WTC11 (cell line): ENCODE results near the gene CLEC4D. TPM values are rescaled to one million over a fixed set of nuclear protein-coding genes. Genes with fewer than 3 reads are reported as not detected.
"Not testable (repeated sequence)": the region's sequence is repeated elsewhere in the genome, so short reads cannot be mapped to it uniquely, and the experiment has no call there.

Source experiments
- ATAC-seq: fragments of 200-7000 bp; cut with Tn5 transposase; 2 replicates; pipeline ENCODE4 v1.10.0; 2021; ENCODE audit warnings: mild to moderate bottlenecking, moderate library complexity
- CTCF ChIA-PET: fragments of 300-600 bp; sonication (Branson Sonifier 250); formaldehyde crosslinking; loops from one replicate; lab custom pipeline; 2021; ENCODE audit warnings: antibody characterized with exemption; lab: Charles Lee
- POLR2A ChIA-PET: fragments of 350-600 bp; sonication (Branson Sonifier 250); formaldehyde crosslinking; loops from one replicate; lab custom pipeline; 2021; ENCODE audit warnings: antibody characterized with exemption; lab: Charles Lee
- DNase-seq: peaks from one replicate; pipeline ENCODE4 v3.0.0; 2021; ENCODE audit warnings: low spot score
- H3K27ac Mint-ChIP-seq: 2 replicates; pipeline ENCODE4 v1.8.0; 2021; ENCODE audit warnings: mixed read lengths
- H3K27me3 Mint-ChIP-seq: 2 replicates; pipeline ENCODE4 v1.8.0; 2021; ENCODE audit warnings: low read depth, mild to moderate bottlenecking, moderate library complexity, mixed read lengths
- H3K36me3 Mint-ChIP-seq: 2 replicates; pipeline ENCODE4 v1.8.0; 2021; ENCODE audit warnings: mixed read lengths
- H3K4me1 Mint-ChIP-seq: 2 replicates; pipeline ENCODE4 v1.8.0; 2022; ENCODE audit warnings: mixed read lengths
- H3K4me3 Mint-ChIP-seq: 2 replicates; pipeline ENCODE4 v1.8.0; 2021; ENCODE audit warnings: mild to moderate bottlenecking, moderate library complexity, mixed read lengths
- H3K9me3 Mint-ChIP-seq: 2 replicates; pipeline ENCODE4 v1.8.0; 2021; ENCODE audit warnings: mixed read lengths
- CREB1 ChIP-seq: sonication (generic); formaldehyde crosslinking; IDR thresholded peaks from 2 replicates; pipeline ENCODE4 v1.8.0; 2023; ENCODE audit warnings: mild to moderate bottlenecking, missing genetic modification reagents
- EMX1 ChIP-seq: fragments of 250-450 bp; sonication (Bioruptor Pico); IDR thresholded peaks from 2 replicates; pipeline ENCODE4 v1.8.0; 2021; ENCODE audit warnings: mild to moderate bottlenecking
- SMAD3 ChIP-seq: sonication (generic); formaldehyde crosslinking; IDR thresholded peaks from 2 replicates; pipeline ENCODE4 v1.8.0; 2022; ENCODE audit warnings: missing genetic modification reagents, mild to moderate bottlenecking, borderline replicate concordance
- SOX15 ChIP-seq: fragments of 250-450 bp; sonication (Bioruptor Pico); IDR thresholded peaks from 2 replicates; pipeline ENCODE4 v1.9.0; 2021; ENCODE audit warnings: mild to moderate bottlenecking
- total RNA-seq: library from RNA; stranded (reverse); gene quantifications from 3 replicates; pipeline ENCODE4 v1.2.3, GENCODE V29; 2021
- TF ChIP-seq, protein P1 (sequence below): fragments of 200-600 bp; IDR thresholded peaks from 2 replicates; pipeline ENCODE4 v1.8.0; 2022; ENCODE audit warnings: antibody characterized with exemption
- TF ChIP-seq, protein P2 (sequence below): sonication (generic); formaldehyde crosslinking; conservative IDR thresholded peaks from 2 replicates; pipeline ENCODE4 v1.8.1; 2023; ENCODE audit warnings: mild to moderate bottlenecking, low read depth, missing genetic modification reagents, moderate library complexity
- TF ChIP-seq, protein P3 (sequence below): sonication (generic); formaldehyde crosslinking; IDR thresholded peaks from 2 replicates; pipeline ENCODE4 v1.8.1; 2023; ENCODE audit warnings: mild to moderate bottlenecking, missing genetic modification reagents, moderate library complexity
- TF ChIP-seq, protein P4 (sequence below): sonication (generic); formaldehyde crosslinking; IDR thresholded peaks from 2 replicates; pipeline ENCODE4 v1.8.1; 2022; ENCODE audit warnings: low read depth, mild to moderate bottlenecking, moderate library complexity, missing genetic modification reagents, borderline replicate concordance
- TF ChIP-seq, protein P5 (sequence below): sonication (generic); formaldehyde crosslinking; IDR thresholded peaks from 2 replicates; pipeline ENCODE4 v1.8.0; 2022; ENCODE audit warnings: mild to moderate bottlenecking, missing genetic modification reagents
- TF ChIP-seq, protein P6 (sequence below): fragments of 250-450 bp; sonication (Bioruptor Pico); IDR thresholded peaks from 2 replicates; pipeline ENCODE4 v1.9.0; 2021; ENCODE audit warnings: mild to moderate bottlenecking

The CLEC4D gene
- total RNA-seq, 1 experiment from 2014 or later, result 0.09 TPM

DNA sequence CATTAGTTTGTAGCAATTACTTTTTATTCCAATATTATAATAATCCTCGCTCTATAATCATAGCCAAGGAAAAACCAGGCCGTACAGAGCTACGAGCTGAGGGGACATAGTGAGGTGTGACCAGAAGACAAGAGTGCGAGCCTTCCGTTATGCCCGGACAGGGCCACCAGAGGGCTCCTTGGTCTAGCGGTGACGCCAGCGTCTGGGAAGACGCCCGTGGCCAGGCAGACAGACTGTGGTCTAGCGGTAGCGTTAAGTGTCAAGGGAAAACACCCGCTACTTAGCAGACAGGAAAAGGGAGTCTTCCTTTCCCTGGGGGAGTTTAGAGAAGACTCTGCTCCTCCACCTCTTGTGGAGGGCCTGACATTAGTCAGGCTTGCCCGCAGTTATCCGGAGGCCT lies 24.5 kb downstream of the CLEC4D start:
- ATAC-seq, H3K4me3 Mint-ChIP-seq, H3K4me1 Mint-ChIP-seq, POLR2A ChIA-PET, H3K27me3 Mint-ChIP-seq, H3K27ac Mint-ChIP-seq: not testable (repeated sequence)
- Mint-ChIP-seq H3K36me3 (peaks cover 12% of the 10 kb centered on the region), H3K9me3 (peaks cover 18% of the 10 kb centered on the region)
- CTCF ChIA-PET, result interaction anchor here (0.8 kb wide), 1 partner anchor 71 kb away, joined by 3 read pairs; no protein-coding TSS in a partner anchor
- TF ChIP-seq, protein P1, sequence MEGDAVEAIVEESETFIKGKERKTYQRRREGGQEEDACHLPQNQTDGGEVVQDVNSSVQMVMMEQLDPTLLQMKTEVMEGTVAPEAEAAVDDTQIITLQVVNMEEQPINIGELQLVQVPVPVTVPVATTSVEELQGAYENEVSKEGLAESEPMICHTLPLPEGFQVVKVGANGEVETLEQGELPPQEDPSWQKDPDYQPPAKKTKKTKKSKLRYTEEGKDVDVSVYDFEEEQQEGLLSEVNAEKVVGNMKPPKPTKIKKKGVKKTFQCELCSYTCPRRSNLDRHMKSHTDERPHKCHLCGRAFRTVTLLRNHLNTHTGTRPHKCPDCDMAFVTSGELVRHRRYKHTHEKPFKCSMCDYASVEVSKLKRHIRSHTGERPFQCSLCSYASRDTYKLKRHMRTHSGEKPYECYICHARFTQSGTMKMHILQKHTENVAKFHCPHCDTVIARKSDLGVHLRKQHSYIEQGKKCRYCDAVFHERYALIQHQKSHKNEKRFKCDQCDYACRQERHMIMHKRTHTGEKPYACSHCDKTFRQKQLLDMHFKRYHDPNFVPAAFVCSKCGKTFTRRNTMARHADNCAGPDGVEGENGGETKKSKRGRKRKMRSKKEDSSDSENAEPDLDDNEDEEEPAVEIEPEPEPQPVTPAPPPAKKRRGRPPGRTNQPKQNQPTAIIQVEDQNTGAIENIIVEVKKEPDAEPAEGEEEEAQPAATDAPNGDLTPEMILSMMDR, result peak; percentile 47
- TF ChIP-seq, all 79 proteins: peak for 1; not testable (repeated sequence) for 78
- peak; percentile 77 for DNase-seq

DNA sequence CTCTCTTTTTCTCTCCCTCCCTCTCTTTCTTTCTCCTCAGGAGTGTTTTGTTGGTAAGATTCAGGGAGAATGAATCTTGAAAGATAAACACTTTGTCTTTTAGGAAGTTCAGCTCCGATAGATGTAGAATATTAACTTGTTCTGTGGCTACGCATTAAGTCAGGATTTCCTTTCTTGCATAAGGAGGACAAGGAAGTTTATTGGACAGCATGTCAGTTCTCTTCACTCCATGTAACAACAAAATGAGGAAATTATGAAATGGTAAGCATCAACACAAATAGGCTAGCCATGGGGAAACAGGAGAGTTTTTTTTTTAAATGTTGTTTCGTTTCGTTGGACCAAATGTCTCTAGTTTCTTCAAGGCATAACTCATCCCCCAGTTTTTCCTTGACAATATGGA lies 27.5 kb downstream of the CLEC4D start, which contains the start of gene CLEC4E:
Gene CLEC4E, minus strand, starts transcription at position 75 of the 400 bp plus-strand sequence. CDS start 108 bp downstream, outside the sequence.
- H3K4me3 Mint-ChIP-seq, H3K27me3 Mint-ChIP-seq, DNase-seq, POLR2A ChIA-PET, ATAC-seq, H3K4me1 Mint-ChIP-seq, H3K27ac Mint-ChIP-seq: not testable (repeated sequence)
- CTCF ChIA-PET, result interaction anchor here (1.9 kb wide), 1 partner anchor 283 kb away, joined by 6 read pairs; no protein-coding TSS in a partner anchor
- peaks cover 18% of the 10 kb centered on the region for H3K9me3 Mint-ChIP-seq
- H3K36me3 Mint-ChIP-seq, result peaks cover 12% of the 10 kb centered on the region

DNA sequence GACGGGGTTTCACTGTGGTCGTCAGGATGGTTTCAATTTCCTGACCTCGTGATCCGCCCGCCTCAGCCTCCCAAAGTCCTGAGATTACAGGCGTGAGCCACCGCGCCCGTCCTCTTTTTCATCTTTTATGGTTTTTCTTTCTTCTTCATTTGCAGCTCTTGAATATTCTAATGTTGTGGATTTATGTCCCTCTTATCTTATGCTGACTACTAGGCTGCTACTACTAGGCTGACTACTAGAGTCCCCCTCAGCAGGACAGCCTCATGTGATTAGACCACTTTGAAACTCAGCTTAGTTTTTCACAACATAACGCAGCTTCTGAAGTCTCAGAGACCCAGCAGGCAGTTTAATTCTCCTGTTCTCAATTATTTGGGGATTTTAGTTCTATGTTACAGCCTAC lies 28.3 kb downstream of the CLEC4D start:
- H3K9me3 Mint-ChIP-seq, result peaks cover 18% of the 10 kb centered on the region
- H3K27me3 Mint-ChIP-seq, result peaks cover 3% of the 10 kb centered on the region; the same call in 1 of the 2 replicates
- peaks cover 8% of the 10 kb centered on the region; the same call in 1 of the 2 replicates for H3K4me1 Mint-ChIP-seq
- no peak overlapping the region for H3K4me3 Mint-ChIP-seq
- ChIA-PET CTCF (interaction anchor here (0.7 to 1.9 kb wide), 4 partner anchors 44 to 349 kb away, joined by 3 to 6 read pairs (median 4); no protein-coding TSS in a partner anchor), POLR2A (no interaction called here)
- no peak overlapping the region for H3K27ac Mint-ChIP-seq
- H3K36me3 Mint-ChIP-seq, result peaks cover 12% of the 10 kb centered on the region
- TF ChIP-seq, protein P2, sequence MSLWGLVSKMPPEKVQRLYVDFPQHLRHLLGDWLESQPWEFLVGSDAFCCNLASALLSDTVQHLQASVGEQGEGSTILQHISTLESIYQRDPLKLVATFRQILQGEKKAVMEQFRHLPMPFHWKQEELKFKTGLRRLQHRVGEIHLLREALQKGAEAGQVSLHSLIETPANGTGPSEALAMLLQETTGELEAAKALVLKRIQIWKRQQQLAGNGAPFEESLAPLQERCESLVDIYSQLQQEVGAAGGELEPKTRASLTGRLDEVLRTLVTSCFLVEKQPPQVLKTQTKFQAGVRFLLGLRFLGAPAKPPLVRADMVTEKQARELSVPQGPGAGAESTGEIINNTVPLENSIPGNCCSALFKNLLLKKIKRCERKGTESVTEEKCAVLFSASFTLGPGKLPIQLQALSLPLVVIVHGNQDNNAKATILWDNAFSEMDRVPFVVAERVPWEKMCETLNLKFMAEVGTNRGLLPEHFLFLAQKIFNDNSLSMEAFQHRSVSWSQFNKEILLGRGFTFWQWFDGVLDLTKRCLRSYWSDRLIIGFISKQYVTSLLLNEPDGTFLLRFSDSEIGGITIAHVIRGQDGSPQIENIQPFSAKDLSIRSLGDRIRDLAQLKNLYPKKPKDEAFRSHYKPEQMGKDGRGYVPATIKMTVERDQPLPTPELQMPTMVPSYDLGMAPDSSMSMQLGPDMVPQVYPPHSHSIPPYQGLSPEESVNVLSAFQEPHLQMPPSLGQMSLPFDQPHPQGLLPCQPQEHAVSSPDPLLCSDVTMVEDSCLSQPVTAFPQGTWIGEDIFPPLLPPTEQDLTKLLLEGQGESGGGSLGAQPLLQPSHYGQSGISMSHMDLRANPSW (CRISPR knock-in tag), result no peak
- TF ChIP-seq, protein P3, sequence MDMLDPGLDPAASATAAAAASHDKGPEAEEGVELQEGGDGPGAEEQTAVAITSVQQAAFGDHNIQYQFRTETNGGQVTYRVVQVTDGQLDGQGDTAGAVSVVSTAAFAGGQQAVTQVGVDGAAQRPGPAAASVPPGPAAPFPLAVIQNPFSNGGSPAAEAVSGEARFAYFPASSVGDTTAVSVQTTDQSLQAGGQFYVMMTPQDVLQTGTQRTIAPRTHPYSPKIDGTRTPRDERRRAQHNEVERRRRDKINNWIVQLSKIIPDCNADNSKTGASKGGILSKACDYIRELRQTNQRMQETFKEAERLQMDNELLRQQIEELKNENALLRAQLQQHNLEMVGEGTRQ (CRISPR knock-in tag), result no peak
- TF ChIP-seq, protein P4, sequence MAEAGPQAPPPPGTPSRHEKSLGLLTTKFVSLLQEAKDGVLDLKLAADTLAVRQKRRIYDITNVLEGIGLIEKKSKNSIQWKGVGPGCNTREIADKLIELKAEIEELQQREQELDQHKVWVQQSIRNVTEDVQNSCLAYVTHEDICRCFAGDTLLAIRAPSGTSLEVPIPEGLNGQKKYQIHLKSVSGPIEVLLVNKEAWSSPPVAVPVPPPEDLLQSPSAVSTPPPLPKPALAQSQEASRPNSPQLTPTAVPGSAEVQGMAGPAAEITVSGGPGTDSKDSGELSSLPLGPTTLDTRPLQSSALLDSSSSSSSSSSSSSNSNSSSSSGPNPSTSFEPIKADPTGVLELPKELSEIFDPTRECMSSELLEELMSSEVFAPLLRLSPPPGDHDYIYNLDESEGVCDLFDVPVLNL (CRISPR knock-in tag), result no peak
- TF ChIP-seq, protein P5, sequence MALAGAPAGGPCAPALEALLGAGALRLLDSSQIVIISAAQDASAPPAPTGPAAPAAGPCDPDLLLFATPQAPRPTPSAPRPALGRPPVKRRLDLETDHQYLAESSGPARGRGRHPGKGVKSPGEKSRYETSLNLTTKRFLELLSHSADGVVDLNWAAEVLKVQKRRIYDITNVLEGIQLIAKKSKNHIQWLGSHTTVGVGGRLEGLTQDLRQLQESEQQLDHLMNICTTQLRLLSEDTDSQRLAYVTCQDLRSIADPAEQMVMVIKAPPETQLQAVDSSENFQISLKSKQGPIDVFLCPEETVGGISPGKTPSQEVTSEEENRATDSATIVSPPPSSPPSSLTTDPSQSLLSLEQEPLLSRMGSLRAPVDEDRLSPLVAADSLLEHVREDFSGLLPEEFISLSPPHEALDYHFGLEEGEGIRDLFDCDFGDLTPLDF (CRISPR knock-in tag), result no peak
- TF ChIP-seq SMAD3 (CRISPR knock-in tag) (no peak), SOX15 (CRISPR knock-in tag) (no peak), CREB1 (no peak), EMX1 (no peak)
- TF ChIP-seq, protein P6, sequence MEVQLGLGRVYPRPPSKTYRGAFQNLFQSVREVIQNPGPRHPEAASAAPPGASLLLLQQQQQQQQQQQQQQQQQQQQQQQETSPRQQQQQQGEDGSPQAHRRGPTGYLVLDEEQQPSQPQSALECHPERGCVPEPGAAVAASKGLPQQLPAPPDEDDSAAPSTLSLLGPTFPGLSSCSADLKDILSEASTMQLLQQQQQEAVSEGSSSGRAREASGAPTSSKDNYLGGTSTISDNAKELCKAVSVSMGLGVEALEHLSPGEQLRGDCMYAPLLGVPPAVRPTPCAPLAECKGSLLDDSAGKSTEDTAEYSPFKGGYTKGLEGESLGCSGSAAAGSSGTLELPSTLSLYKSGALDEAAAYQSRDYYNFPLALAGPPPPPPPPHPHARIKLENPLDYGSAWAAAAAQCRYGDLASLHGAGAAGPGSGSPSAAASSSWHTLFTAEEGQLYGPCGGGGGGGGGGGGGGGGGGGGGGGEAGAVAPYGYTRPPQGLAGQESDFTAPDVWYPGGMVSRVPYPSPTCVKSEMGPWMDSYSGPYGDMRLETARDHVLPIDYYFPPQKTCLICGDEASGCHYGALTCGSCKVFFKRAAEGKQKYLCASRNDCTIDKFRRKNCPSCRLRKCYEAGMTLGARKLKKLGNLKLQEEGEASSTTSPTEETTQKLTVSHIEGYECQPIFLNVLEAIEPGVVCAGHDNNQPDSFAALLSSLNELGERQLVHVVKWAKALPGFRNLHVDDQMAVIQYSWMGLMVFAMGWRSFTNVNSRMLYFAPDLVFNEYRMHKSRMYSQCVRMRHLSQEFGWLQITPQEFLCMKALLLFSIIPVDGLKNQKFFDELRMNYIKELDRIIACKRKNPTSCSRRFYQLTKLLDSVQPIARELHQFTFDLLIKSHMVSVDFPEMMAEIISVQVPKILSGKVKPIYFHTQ, result no peak
- DNase-seq (no peak), ATAC-seq (no peak)
